CD4-positive, alpha-beta T cell treated with Interleukin-17A for 4 hours (primary cell): ENCODE results near the gene WWP2.
"Not testable (repeated sequence)": the region's sequence is repeated elsewhere in the genome, so short reads cannot be mapped to it uniquely, and the experiment has no call there.

ENCODE experiments used
- DNase-seq: peaks from one replicate; pipeline ENCODE4 v3.0.0-alpha.2; 2020; ENCODE audit warnings: mixed read lengths

The WWP2 gene

GRCh38 chr16:69747115-69747514 lies 15.0 kb upstream of the WWP2 start:
- no peak for DNase-seq

- DNase-seq, result no peak
Measured at GRCh38 chr16:69748694-69749345, 13.3 kb upstream of the WWP2 start.

- DNase-seq, result no peak
Measured at GRCh38 chr16:69754143-69754468, 8.0 kb upstream of the WWP2 start.

GRCh38 chr16:69754469-69755310 lies 7.4 kb upstream of the WWP2 start, which contains the start of gene NOB1:
Gene NOB1 (minus strand): TSS chr16:69754926. CDS start chr16:69754910, 16 bp downstream.
- peak; percentile 98 for DNase-seq

GRCh38 chr16:69756705-69757104 lies 5.4 kb upstream of the WWP2 start:
- no peak for DNase-seq

- DNase-seq, result not testable (repeated sequence)
Measured at GRCh38 chr16:69757375-69757774, 4.8 kb upstream of the WWP2 start.

GRCh38 chr16:69762814-69763598 lies 874 bp downstream of the WWP2 start:
- DNase-seq, result peak; percentile 10

- DNase-seq, result no peak
Measured at GRCh38 chr16:69763599-69763942, 1.4 kb downstream of the WWP2 start.

- DNase-seq, result no peak
Measured at GRCh38 chr16:69767459-69768229, 5.5 kb downstream of the WWP2 start.

GRCh38 chr16:69768666-69769065 lies 6.5 kb downstream of the WWP2 start:
- DNase-seq, result no peak

GRCh38 chr16:69769404-69769803 lies 7.3 kb downstream of the WWP2 start:
- no peak for DNase-seq

GRCh38 chr16:69771651-69771967 lies 9.5 kb downstream of the WWP2 start:
- no peak for DNase-seq

- DNase-seq, result no peak
Measured at GRCh38 chr16:69773260-69773947, 11.3 kb downstream of the WWP2 start.

GRCh38 chr16:69775563-69775962 lies 13.4 kb downstream of the WWP2 start:
- DNase-seq, result no peak

GRCh38 chr16:69779724-69780123 lies 17.6 kb downstream of the WWP2 start:
- DNase-seq, result no peak

GRCh38 chr16:69781118-69781517 lies 19.0 kb downstream of the WWP2 start:
- no peak for DNase-seq

- DNase-seq, result no peak
Measured at GRCh38 chr16:69784586-69784985, 22.5 kb downstream of the WWP2 start.

- DNase-seq, result no peak
Measured at GRCh38 chr16:69787883-69788282, 25.8 kb downstream of the WWP2 start.

- DNase-seq, result not testable (repeated sequence)
Measured at GRCh38 chr16:69791391-69791847, 29.3 kb downstream of the WWP2 start.

GRCh38 chr16:69793526-69793925 lies 31.4 kb downstream of the WWP2 start:
- no peak for DNase-seq

GRCh38 chr16:69794486-69794885 lies 32.4 kb downstream of the WWP2 start:
- no peak for DNase-seq
